ENCODE data around the gene STK38L.

DNA sequence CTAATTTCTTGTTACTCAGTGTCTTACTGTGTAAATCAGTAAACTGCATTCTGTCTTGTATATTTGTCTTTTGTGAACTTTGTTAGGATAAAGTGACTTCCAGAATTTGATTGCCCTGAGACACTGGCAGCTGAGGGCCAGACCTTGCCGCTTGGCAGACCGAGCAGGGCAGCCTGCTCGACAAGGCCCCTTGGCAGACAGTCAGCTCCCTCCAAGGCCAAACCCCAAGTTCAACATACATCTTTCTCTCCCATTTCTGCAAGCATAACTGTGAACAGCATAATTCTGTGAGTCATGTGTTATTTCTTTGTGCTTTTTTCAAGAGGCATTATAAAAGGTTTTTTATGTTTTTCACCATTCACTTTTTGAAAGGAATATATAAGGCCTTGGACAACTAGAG, 49.4 kb downstream of the STK38L start:
- no peak for TF ChIP-seq POLR2A (IDR thresholded peaks at IDR 0.05)
- TF ChIP-seq, protein P1, sequence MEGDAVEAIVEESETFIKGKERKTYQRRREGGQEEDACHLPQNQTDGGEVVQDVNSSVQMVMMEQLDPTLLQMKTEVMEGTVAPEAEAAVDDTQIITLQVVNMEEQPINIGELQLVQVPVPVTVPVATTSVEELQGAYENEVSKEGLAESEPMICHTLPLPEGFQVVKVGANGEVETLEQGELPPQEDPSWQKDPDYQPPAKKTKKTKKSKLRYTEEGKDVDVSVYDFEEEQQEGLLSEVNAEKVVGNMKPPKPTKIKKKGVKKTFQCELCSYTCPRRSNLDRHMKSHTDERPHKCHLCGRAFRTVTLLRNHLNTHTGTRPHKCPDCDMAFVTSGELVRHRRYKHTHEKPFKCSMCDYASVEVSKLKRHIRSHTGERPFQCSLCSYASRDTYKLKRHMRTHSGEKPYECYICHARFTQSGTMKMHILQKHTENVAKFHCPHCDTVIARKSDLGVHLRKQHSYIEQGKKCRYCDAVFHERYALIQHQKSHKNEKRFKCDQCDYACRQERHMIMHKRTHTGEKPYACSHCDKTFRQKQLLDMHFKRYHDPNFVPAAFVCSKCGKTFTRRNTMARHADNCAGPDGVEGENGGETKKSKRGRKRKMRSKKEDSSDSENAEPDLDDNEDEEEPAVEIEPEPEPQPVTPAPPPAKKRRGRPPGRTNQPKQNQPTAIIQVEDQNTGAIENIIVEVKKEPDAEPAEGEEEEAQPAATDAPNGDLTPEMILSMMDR (IDR thresholded peaks at IDR 0.05 in 8 of 11, conservative IDR thresholded peaks at IDR 0.05 in 3 of 11): no peak

Measured in spleen (tissue), 7 donors.